ENCODE data around the gene LDAF1.
"Not testable (repeated sequence)": the region's sequence is repeated elsewhere in the genome, so short reads cannot be mapped to it uniquely, and the experiment has no call there.

Gene LDAF1

DNA sequence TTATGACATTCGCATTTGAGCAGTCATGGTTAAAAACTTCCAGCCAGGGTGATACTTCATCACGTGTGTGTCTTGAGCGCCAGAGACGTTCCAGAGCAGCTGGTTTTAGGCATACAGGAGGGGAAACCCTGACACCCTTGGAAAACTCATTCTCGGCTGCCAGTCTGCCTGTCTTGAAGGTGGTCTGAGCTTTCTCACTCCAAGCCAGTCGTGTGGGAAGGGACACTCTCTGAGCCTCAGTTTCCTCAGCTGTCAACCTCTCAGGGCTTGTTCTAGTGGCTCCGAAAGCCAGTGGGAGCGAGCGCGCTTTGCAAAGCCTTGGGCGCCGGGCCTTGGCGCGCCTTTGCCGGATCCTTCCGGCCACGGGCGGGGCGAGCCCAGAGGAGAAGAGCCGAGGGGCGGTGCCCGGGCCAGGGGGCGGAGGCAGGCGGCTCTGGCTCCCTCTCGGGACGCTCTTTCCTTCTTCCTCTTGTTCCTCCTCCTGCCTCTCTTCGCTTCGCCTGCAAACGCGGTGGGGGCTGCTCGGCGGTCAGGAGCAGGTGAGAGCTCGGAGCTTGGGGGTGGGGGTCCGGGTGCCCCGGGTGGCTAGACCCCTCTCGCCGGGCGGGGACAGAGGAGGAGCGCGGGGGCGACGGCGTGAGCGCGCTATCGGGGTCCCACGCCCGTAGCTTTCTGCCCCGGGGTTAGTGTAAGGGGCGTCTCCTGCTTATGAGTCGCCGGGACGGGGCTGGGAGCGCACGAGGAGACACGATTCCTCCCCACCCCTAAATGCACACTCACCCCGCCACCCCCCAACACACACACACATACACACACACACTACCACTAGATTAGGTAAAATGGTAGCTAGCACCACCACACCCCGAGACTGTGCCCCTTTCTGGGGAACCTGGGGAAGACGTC lies at the start of gene LDAF1:
LDAF1 (plus strand) TSS at position 467 of the 903 bp plus-strand sequence. CDS start 2,509 bp downstream, outside the sequence.
- DNase-seq (ENCODE audit: low read depth) = peak; percentile 69

DNA sequence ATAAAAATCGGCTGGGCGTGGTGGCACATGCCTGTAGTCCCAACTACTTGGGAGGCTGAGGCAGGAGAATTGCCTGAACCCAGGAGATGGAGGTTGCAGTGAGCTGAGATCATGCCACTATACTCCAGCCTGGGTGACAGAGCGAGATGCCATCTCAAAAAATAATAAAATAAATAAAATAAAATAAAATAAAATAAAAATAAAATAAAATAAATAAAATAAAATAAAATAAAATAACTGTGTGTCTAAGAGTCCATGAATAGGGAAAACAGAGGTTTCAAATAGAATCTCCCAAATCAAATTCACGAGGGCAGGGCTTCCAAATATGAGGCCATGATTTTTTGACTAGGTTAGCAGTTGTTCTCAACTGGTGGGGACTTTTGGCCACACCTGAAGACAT lies 42.9 kb upstream of the LDAF1 start:
- DNase-seq (ENCODE audit: low read depth) = not testable (repeated sequence)

DNA sequence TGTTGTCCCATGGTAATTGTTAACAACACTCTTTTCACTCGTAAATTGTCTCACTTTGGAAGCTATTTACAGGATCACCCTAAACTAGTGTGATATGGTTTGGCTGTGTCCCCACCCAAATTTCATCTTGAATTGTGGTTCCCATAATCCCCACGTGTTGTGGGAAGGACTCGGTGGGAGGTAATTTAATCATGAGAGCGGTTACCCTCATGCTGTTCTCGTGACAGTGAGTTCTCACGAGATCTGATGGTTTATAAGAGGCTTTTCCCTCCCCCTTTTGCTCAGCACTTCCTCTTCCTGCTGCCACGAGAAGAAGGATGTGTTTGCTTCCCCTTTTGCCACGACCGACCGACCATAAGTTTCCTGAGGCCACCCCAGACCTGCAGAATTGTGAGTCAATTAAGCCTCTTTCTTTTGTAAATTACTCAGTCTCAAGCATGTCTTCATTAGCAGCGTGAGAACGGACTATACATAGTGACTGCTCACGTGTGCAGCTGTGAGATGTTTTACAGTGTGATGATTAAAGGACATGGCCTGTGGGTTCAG lies 42.3 kb upstream of the LDAF1 start:
- no peak for DNase-seq (ENCODE audit: low read depth)

DNA sequence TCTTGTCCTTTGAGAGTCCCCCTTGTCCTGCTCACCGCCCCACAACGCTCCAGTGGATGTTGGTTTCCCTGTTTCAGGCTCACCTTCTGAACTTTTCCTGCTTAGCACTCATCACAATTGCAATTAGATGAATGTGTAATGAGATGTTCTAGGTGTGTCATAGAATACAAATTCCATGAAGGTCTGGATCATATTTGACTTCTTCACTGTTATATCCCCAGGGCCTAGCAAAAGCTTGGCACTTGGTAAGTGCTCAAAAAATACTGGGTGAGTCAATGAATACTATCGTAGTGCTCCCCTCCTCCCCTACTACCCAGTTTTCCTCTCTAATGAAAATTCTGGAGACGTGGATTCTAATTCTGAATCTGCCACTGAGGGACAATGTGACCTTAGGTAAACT lies 40.9 kb upstream of the LDAF1 start:
- DNase-seq (ENCODE audit: low read depth) = no peak

DNA sequence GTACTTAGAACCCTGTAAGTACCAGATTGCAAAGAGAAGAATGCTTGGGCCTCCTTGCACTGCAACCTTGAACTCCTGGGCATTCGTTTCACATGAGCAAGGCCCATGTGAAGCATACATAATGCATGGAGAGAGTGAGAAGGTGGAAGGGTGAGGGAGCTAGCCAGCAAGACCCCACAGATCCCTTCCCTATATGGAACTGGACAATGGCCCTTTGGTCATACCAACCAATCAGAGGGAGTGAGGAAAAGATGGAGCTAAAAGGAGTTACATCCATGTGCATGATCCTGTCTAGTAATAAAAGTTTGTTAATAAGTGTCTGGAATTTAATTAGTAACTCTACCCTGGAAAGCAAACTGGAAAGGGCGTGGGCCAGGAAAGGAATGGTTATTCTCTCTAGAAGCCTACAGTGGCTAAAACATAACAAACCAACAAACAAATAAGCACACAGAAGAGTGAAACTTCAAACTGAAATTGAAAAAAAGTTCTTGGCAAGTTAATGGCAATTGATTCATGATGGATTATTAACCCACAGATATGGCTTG lies 37.4 kb upstream of the LDAF1 start:
- no peak for DNase-seq (ENCODE audit: low read depth)

DNA sequence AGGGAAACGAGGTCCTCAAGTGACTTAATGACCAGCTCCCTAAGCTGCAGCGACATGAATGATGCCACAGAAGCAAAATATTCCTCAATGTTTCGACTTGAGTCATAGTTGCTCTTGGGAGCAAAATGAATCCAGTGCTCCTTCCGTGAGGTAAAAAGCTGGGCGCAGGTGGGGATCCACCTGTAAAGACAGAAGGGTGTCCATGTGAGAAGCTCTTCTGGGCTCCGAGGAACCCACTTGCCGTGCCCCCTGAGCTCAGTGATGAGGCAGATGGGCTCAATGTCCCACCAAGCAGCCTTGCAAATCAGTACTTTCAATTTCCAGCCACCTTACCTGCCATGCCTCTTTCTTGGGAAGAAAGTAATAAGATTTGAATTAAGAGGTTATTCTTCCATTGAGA lies 33.3 kb upstream of the LDAF1 start:
- no peak for DNase-seq (ENCODE audit: low read depth)

DNA sequence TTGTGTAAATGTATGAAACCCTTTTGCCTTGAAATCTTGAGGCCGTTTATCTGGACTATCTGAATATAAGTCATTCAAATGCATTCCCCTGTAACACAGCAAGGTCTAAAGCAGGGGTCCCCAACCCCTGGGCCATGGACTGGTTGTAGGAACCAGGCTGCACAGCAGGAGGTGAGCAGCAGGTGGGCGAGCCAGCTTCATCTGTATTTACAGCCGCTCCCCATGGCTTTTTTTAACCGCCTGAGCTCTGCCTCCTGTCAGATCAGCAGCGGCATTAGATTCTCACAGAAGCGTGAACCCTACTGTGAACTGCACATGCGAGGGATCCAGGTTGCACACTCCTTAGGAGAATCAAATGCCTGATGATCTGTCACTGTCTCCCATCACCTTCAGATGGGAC lies 32.0 kb upstream of the LDAF1 start:
- DNase-seq (ENCODE audit: low read depth) = no peak

DNA sequence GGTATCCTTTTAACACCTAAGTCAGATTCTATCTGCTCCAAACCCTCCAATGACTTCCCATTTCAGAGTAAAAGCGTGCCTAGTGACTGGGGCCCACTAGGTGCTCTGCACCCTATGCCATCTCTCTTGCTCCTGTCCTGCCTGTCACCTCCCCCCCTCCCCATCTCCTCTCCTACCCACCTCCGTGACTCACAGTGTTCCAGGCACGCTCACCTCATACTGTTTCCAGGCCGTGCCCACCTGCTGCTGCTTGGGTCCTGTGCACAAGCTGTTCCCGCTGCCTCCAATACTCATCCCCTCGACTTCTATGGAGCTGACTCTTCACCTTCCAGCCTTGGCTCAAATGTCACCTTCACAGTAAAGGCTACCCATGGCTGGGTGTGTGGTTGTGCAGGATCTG lies 29.5 kb upstream of the LDAF1 start:
- DNase-seq (ENCODE audit: low read depth) = no peak

DNA sequence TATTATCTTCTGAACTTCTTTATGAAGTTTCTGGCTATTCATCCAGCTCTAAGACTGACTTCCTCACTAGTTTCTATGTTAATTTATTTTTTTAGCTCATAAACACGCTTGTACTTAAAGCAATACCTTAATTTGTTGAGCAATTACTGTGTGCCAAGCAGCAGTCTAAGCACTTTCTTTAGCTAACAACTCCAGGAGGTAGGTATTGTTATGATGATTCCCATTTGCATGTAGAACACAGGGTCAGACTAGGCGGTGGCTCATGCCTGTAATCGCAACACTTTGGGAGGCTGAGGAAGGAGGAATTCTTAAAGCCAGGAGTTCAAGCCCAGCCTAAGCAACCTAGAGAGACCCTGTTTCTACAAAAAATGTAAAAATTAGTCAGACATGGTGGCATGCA lies 27.7 kb upstream of the LDAF1 start:
- no peak for DNase-seq (ENCODE audit: low read depth)

DNA sequence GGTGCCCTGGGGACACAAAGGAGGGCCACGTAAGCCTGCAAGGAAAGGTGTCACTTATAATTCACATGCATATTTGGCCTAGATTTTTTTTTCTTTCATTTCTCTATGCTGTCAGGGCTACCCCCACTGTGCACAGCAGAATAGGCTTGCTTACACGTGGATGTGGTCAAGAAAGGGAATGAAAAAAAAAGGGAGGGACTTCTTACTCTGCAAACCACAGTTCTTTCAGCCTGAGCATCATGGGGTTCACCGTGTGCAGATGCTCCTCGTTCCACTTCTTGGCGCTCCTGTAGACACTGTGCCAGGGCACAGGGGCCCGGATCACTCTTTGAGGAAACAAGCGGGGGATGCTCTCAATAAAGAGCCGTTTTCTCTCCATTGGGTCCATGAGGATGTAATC lies 24.4 kb upstream of the LDAF1 start:
- no peak for DNase-seq (ENCODE audit: low read depth)

DNA sequence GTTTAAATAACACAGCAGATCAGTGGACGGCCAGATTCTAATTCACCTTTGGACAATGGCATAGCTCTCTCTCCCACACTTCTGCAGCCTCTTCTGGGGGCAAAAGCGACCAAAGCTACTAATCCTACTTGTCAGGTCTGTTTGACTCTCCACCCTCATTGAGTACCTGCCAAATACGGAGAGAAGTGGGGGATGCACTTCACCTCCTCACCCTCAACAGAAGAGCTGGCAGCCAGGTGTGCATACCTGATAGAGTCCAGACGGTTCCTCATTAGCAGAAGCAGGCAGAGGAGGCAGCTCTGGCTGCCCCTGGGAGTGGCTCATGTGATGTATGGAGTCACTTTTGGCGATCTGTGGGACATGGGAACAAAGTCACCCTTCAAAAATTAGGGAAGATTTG lies 12.7 kb upstream of the LDAF1 start:
- no peak for DNase-seq (ENCODE audit: low read depth)

DNA sequence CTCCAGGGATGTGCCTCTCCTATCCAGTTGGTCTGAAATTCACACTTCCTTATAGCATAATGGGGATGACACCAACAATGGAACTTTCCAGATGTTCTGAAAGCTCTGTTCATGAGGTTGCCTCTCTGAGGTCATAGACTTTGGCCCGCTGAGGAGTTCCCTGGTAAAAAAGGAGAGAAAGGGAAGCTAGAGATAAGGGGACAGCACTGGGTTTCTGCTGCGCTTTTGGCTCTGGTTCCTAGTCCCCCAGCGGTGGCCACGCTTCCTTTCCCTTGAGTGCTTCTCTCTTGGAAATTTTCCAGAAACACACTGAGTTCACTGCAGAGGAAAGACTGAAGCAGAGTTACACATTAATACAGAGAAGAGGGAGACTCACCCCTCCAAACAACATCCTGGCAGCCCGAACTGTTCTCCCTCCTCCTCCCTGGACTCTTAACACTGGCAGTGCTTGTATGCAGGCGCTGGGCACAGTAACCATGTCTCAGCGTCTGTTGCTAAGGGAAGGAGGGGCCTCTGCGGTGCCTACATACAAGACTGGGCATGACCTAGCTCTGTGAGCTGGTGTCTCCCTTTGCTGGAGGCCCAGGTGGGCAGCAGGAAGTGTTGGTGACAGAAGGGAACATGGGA lies 8.0 kb upstream of the LDAF1 start, which contains the start of gene DNAH3:
DNAH3 (minus strand) TSS at position 472 of the 627 bp plus-strand sequence. CDS start 527 bp downstream, outside the sequence.
- DNase-seq (ENCODE audit: low read depth) = no peak

DNA sequence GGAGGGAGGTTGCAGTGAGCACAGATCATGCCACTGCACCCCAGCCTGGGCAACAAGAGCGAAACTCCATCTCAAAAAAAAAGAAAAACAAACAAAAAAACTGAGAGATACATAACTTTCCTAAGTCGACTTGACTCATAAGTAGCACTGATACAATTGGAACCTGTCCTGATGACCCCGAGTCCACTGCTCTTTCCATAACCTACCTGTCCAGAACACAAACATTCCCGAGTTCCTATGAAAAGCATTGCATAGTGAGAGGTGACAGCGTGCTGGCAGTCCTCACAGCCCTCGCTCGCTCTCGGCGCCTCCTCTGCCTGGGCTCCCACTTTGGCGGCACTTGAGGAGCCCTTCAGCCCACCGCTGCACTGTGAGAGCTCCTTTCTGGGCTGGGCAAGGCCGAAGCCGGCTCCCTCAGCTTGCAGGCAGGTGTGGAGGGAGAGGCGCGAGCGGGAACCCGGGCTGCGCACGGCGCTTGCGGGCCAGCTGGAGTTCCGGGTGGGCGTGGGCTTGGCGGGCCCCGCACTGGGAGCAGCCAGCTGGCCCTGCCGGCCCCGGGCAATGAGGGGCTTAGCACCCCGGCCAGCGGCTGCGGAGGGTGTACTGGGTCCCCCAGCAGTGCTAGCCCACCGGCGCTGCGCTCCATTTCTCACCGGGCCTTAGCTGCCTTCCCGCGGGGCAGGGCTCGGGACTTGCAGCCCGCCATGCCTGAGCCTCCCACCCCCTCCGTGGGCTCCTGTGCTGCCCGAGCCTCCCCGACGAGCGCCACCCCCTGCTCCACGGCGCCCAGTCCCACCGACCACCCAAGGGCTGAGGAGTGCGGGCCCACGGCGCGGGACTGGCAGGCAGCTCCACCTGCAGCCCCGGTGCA lies 6.1 kb upstream of the LDAF1 start:
- not testable (repeated sequence) for DNase-seq (ENCODE audit: low read depth)

DNA sequence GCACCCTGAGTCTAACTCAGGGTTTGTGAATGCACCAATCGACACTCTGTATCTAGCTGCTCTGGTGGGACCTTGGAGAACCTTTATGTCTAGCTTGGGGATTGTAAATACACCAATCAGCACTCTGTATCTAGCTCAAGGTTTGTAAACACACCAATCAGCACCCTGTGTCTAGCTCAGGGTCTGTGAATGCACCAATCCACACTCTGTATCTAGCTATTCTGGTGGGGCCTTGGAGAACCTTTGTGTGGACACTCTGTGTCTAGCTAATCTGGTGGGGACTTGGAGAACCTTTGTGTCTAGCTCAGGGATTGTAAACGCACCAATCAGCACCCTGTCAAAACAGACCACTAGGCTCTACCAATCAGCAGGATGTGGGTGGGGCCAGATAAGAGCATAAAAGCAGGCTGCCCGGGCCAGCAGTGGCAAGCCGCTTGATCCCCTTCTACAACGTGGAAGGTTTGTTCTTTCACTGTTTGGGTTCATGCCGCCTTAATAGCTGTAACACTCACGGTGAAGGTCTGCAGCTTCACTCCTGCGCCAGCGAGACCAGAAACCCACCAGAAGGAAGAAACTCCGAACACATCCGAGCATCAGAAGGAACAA lies 5.2 kb upstream of the LDAF1 start:
- not testable (repeated sequence) for DNase-seq (ENCODE audit: low read depth)

DNA sequence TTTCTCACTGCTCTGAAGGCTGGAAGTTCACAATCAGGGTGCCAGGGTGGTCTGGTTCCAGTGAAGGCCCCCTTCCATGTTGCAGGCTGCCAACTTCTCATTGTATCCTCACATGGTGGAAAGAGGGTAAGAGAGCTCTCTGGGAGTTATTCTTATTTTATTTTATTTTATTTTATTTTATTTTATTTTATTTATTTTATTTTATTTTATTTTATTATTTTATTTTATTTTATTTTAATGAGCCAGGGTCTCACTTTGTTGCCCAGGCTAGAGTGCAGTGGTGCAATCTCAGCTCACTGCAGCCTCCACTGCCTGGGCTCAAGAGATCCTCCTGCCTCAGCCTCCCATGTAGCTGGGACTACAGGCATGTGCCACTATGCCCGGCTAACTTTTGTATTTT lies 2.5 kb upstream of the LDAF1 start:
- not testable (repeated sequence) for DNase-seq (ENCODE audit: low read depth)

DNA sequence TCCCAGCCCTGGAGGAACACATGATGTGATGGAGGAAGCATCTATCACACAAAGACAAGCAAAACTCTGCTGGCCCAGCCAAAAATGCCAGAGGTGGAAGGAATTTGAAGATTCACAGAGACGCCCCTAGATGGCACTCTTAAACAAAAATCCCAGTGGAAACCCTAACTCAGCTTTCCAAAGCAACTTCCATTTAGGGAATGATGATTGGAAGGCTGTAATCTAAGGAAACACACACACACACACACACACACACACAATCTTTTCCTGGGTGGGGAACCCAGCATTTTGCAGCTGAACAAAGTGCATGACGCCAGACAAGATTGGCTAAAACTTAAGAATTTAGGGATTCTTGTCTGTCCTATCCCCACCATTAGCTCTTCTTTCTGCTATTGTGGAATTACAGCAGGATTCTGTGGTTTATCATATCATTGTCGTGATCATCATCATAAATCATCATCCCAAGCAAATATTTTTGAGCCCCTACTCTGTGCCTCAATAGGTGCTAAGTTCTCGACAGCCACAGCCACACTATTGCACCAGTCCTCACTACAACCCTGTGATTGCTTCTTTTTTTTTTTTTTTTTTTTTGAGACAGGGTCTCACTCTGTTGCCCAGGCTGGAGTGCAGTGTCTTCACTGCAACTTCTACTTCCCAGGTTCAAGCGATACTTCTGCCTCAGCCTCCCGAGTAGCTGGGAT lies 1.6 kb upstream of the LDAF1 start:
- DNase-seq (ENCODE audit: low read depth) = no peak

DNA sequence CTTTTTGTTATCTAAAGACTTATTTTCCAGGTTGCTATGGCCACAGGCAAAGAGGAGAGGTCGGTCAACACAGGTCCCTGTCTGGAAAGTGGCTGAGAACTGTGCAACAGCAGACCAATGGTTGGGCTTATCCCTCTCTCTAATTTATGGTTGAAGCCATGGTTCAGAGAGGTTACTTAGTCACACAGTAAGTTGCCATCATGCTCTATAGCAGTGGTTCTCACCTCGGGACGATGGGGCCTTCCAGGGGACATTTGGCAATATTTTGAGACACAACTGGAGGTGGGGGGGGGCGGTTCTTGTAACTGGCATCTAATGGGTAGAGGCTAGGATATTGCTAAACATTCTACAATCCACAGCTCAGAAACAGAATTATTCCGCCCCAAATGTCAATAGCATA lies 842 bp upstream of the LDAF1 start:
- DNase-seq (ENCODE audit: low read depth) = no peak

DNA sequence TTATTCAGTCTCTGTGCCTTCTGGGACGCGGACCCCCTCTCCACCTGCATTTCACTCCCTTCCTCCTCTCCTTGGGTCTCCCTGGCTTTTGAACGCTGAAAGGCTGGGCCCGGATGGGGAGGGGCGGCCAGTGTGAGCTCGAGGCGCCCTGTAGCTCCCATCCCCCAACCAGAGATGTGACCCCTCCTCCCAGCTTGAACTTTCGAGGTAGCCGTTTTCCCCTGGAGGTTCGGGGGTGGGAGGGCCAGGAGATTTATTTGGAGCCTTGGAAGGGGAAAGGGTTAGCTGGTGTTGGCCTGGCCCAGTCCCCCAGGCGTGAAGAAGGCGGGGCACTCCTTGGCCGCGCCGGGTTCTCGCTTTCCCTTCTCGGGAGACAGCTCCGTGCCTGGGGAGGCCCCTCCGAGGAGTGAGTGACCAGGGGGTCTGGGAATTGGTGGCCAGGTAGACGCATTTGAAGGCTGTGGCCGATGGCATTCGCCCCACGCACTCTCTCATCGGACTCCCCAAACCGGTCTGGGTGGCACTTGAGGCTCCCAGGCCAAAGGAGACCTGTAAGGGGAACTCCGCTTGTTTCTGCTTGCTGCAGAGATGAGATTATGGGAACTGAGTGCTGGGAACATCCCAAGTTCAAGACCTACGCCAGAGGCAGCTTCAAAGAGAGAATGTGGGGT lies 942 bp downstream of the LDAF1 start:
- peak; percentile 6 for DNase-seq (ENCODE audit: low read depth)

DNA sequence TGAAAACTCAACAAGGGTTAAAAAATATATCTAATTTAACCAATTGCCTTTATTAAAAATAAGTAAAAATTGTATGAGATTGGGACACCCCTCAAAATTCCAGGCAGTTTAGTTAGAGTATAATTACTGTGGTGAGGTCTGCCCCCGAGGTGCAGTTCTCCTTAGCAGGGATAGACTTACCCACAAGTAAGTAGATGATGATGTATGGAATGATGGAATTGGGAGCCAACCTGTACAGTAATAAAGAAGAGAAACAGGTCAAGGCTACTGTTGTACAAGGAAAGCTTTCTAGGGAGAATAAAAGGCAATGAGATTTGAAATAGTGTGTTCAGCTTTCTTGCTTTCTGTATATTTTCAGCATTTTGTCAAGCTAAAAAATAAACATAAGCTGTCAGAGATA lies 1.8 kb downstream of the LDAF1 start:
- DNase-seq (ENCODE audit: low read depth) = no peak

DNA sequence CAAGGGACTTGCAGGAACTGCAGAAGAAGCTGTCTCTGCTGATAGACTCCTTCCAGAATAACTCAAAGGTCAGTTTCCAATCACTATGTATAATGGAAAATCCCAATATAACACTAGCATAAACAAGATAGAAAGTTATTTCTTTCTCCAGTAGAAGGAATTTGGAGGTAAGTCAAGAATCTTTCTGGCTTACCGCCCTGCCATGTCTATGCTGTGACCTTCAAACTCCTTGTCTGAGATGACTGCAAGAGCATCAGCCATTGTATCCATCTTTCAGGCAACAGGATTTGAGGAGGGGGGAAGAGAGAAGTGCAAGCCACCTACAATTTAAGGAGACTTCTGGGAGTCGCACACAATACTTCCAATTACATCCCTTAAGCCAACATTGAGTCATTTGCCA lies 2.7 kb downstream of the LDAF1 start:
- no peak for DNase-seq (ENCODE audit: low read depth)

Data from activated T-cell treated with anti-CD3 and anti-CD28 coated beads for 1 hour (primary cell).